Neural progenitor cell (in vitro differentiated cells): Measurements from ENCODE around the gene PLB1. TPM values are rescaled to one million over a fixed set of nuclear protein-coding genes. Genes with fewer than 3 reads are reported as not detected.

Experiments used
- DNase-seq: peaks from one replicate; pipeline ENCODE4 v3.0.0-alpha.2; 2016; ENCODE audit warnings: low spot score
- H2AFZ ChIP-seq: fragments of 200-600 bp; sonication (generic); replicated peaks from 2 replicates; pipeline ENCODE4 v1.6.1; 2016; ENCODE audit warnings: antibody characterized with exemption
- H3F3A ChIP-seq: fragments of 200-600 bp; sonication (generic); 2 replicates; pipeline ENCODE4 v1.6.1; 2016; ENCODE audit warnings: antibody characterized with exemption, low read depth
- H3K27ac ChIP-seq: fragments of 200-600 bp; sonication (generic); 2 replicates; pipeline ENCODE4 v1.5.1; 2016; ENCODE audit warnings: mild to moderate bottlenecking
- H3K27me3 ChIP-seq: fragments of 200-600 bp; sonication (generic); 2 replicates; pipeline ENCODE4 v1.6.1; 2016; ENCODE audit warnings: mild to moderate bottlenecking, moderate library complexity
- H3K36me3 ChIP-seq: fragments of 200-600 bp; sonication (generic); 2 replicates; pipeline ENCODE4 v1.5.1; 2016
- H3K4me1 ChIP-seq: fragments of 200-600 bp; sonication (generic); 2 replicates; pipeline ENCODE4 v1.6.1; 2016; ENCODE audit warnings: mixed run types
- H3K4me2 ChIP-seq: fragments of 200-600 bp; sonication (generic); 2 replicates; pipeline ENCODE4 v1.6.1; 2016
- H3K4me3 ChIP-seq: fragments of 200-600 bp; sonication (generic); 2 replicates; pipeline ENCODE4 v1.5.1; 2016
- H3K79me2 ChIP-seq: fragments of 200-600 bp; sonication (generic); 2 replicates; pipeline ENCODE4 v1.6.1; 2016; ENCODE audit warnings: low read depth
- H3K9ac ChIP-seq: fragments of 200-600 bp; sonication (generic); 2 replicates; pipeline ENCODE4 v1.6.1; 2016
- H3K9me3 ChIP-seq: fragments of 200-600 bp; sonication (generic); 2 replicates; pipeline ENCODE4 v1.5.1; 2016; ENCODE audit warnings: low read depth
- H4K20me1 ChIP-seq: fragments of 200-600 bp; sonication (generic); 2 replicates; pipeline ENCODE4 v1.6.1; 2016; ENCODE audit warnings: low read depth
- H3K27ac Mint-ChIP-seq: 3 replicates; pipeline ENCODE4 v1.8.0; 2021; ENCODE audit warnings: mixed read lengths
- H3K27me3 Mint-ChIP-seq: 2 replicates; pipeline ENCODE4 v1.8.0; 2022; ENCODE audit warnings: low read depth, mild to moderate bottlenecking, inconsistent platforms, moderate library complexity, mixed read lengths; ENCODE audit not compliant: insufficient read depth
- H3K36me3 Mint-ChIP-seq: 3 replicates; pipeline ENCODE4 v1.8.0; 2021; ENCODE audit warnings: mixed read lengths
- H3K4me1 Mint-ChIP-seq: 3 replicates; pipeline ENCODE4 v1.8.0; 2021; ENCODE audit warnings: mixed read lengths
- H3K4me3 Mint-ChIP-seq: 3 replicates; pipeline ENCODE4 v1.8.0; 2021; ENCODE audit warnings: mild to moderate bottlenecking, moderate library complexity, mixed read lengths
- H3K9me3 Mint-ChIP-seq: 3 replicates; pipeline ENCODE4 v1.8.0; 2020; ENCODE audit warnings: mixed read lengths
- EZH2 ChIP-seq: fragments of 200-600 bp; sonication (generic); IDR thresholded peaks from 2 replicates; pipeline ENCODE4 v1.6.1; 2017; ENCODE audit warnings: antibody characterized with exemption, mild to moderate bottlenecking, moderate library complexity
- EZH2phosphoT487 ChIP-seq: fragments of 200-600 bp; sonication (generic); IDR thresholded peaks from 2 replicates; pipeline ENCODE4 v1.6.1; 2017; ENCODE audit warnings: antibody characterized with exemption
- total RNA-seq: library from RNA; depleted of rRNA; stranded (reverse); fragments of >200 nt; gene quantifications from 2 replicates; pipeline ENCODE4 v1.2.3, GENCODE V29; 2015; ENCODE audit warnings: low replicate concordance
- TF ChIP-seq, protein P1 (sequence below): fragments of 200-600 bp; sonication (generic); IDR thresholded peaks from 2 replicates; pipeline ENCODE4 v1.5.1; 2017; ENCODE audit warnings: antibody characterized with exemption, mild to moderate bottlenecking

The PLB1 gene
- total RNA-seq, 1 donor from 2014 or later: not detected

- no peak overlapping the region for H3K27ac Mint-ChIP-seq
- H3F3A ChIP-seq: peaks cover 11% of the 10 kb centered on the region
- H3K4me1 Mint-ChIP-seq: peaks cover 49% of the 10 kb centered on the region
Observed at GRCh38 chr2:28687640-28688385, 192.0 kb downstream of the PLB1 start.

GRCh38 chr2:28688818-28689217 lies 193.0 kb downstream of the PLB1 start:
- no peak for TF ChIP-seq EZH2phosphoT487
- TF ChIP-seq, protein P1, sequence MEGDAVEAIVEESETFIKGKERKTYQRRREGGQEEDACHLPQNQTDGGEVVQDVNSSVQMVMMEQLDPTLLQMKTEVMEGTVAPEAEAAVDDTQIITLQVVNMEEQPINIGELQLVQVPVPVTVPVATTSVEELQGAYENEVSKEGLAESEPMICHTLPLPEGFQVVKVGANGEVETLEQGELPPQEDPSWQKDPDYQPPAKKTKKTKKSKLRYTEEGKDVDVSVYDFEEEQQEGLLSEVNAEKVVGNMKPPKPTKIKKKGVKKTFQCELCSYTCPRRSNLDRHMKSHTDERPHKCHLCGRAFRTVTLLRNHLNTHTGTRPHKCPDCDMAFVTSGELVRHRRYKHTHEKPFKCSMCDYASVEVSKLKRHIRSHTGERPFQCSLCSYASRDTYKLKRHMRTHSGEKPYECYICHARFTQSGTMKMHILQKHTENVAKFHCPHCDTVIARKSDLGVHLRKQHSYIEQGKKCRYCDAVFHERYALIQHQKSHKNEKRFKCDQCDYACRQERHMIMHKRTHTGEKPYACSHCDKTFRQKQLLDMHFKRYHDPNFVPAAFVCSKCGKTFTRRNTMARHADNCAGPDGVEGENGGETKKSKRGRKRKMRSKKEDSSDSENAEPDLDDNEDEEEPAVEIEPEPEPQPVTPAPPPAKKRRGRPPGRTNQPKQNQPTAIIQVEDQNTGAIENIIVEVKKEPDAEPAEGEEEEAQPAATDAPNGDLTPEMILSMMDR: no peak
- no peak for TF ChIP-seq EZH2
- peaks cover 3% of the 10 kb centered on the region for H3K27me3 Mint-ChIP-seq
- Histone ChIP-seq H2AFZ (no peak overlapping the region), H3K4me3 (no peak overlapping the region), H3K9me3 (no peaks in the 10 kb centered on the region), H3K36me3 (no peaks in the 10 kb centered on the region), H3K4me1 (peaks cover 22% of the 10 kb centered on the region), H4K20me1 (no peaks in the 10 kb centered on the region), H3K27ac (no peak overlapping the region), H3K9ac (no peak overlapping the region), H3K27me3 (no peaks in the 10 kb centered on the region), H3K4me2 (no peak overlapping the region), H3K79me2 (no peaks in the 10 kb centered on the region), H3F3A (peaks cover 11% of the 10 kb centered on the region)
- no peaks in the 10 kb centered on the region for H3K36me3 Mint-ChIP-seq
- H3K9me3 Mint-ChIP-seq: no peaks in the 10 kb centered on the region
- DNase-seq: no peak
- H3K4me3 Mint-ChIP-seq: no peak overlapping the region
- H3K27ac Mint-ChIP-seq: peak overlapping the region; percentile 12
- H3K4me1 Mint-ChIP-seq: peaks cover 50% of the 10 kb centered on the region

More at GRCh38 chr2:28687640-28688385, 192.0 kb downstream of the PLB1 start:
- H3K4me3 ChIP-seq: no peak overlapping the region
- DNase-seq: no peak
- no peak overlapping the region for H2AFZ ChIP-seq
- no peaks in the 10 kb centered on the region for H3K27me3 ChIP-seq
- no peak overlapping the region for H3K27ac ChIP-seq
- no peaks in the 10 kb centered on the region for H4K20me1 ChIP-seq
- no peaks in the 10 kb centered on the region for H3K36me3 Mint-ChIP-seq
- no peaks in the 10 kb centered on the region for H3K79me2 ChIP-seq
- no peak overlapping the region for H3K4me2 ChIP-seq
- no peaks in the 10 kb centered on the region for H3K9me3 Mint-ChIP-seq
- H3K9me3 ChIP-seq: no peaks in the 10 kb centered on the region
- no peak overlapping the region for H3K9ac ChIP-seq
- no peak for TF ChIP-seq EZH2phosphoT487
- TF ChIP-seq EZH2: no peak
- TF ChIP-seq, protein P1: no peak
- no peak overlapping the region for H3K4me3 Mint-ChIP-seq
- peaks cover 3% of the 10 kb centered on the region for H3K27me3 Mint-ChIP-seq
- H3K4me1 ChIP-seq: peaks cover 32% of the 10 kb centered on the region
- H3K36me3 ChIP-seq: no peaks in the 10 kb centered on the region

GRCh38 chr2:28689771-28690170 lies 193.9 kb downstream of the PLB1 start:
- no peak overlapping the region for H2AFZ ChIP-seq
- Mint-ChIP-seq H3K4me3 (no peak overlapping the region), H3K9me3 (no peaks in the 10 kb centered on the region), H3K27me3 (peaks cover 3% of the 10 kb centered on the region), H3K4me1 (peaks cover 57% of the 10 kb centered on the region), H3K27ac (no peak overlapping the region), H3K36me3 (no peaks in the 10 kb centered on the region)
- H3K4me1 ChIP-seq: peaks cover 19% of the 10 kb centered on the region
- peaks cover 11% of the 10 kb centered on the region for H3F3A ChIP-seq
- no peaks in the 10 kb centered on the region for H3K9me3 ChIP-seq
- no peaks in the 10 kb centered on the region for H4K20me1 ChIP-seq
- no peak overlapping the region for H3K4me3 ChIP-seq
- DNase-seq: no peak
- H3K36me3 ChIP-seq: no peaks in the 10 kb centered on the region
- TF ChIP-seq EZH2phosphoT487 (no peak), EZH2 (no peak)
- TF ChIP-seq, protein P1: no peak
- H3K9ac ChIP-seq: no peak overlapping the region
- no peak overlapping the region for H3K4me2 ChIP-seq
- no peak overlapping the region for H3K27ac ChIP-seq
- H3K27me3 ChIP-seq: no peaks in the 10 kb centered on the region
- H3K79me2 ChIP-seq: no peaks in the 10 kb centered on the region
